ENCODE data around the gene SIN3A. TPM values are rescaled to one million over a fixed set of nuclear protein-coding genes. Genes with fewer than 3 reads are reported as not detected.
"Not testable (repeated sequence)": the region's sequence is repeated elsewhere in the genome, so short reads cannot be mapped to it uniquely, and the experiment has no call there.

The SIN3A gene
- total RNA-seq, 1 experiment from 2014 or later, result 91.4 TPM

DNA sequence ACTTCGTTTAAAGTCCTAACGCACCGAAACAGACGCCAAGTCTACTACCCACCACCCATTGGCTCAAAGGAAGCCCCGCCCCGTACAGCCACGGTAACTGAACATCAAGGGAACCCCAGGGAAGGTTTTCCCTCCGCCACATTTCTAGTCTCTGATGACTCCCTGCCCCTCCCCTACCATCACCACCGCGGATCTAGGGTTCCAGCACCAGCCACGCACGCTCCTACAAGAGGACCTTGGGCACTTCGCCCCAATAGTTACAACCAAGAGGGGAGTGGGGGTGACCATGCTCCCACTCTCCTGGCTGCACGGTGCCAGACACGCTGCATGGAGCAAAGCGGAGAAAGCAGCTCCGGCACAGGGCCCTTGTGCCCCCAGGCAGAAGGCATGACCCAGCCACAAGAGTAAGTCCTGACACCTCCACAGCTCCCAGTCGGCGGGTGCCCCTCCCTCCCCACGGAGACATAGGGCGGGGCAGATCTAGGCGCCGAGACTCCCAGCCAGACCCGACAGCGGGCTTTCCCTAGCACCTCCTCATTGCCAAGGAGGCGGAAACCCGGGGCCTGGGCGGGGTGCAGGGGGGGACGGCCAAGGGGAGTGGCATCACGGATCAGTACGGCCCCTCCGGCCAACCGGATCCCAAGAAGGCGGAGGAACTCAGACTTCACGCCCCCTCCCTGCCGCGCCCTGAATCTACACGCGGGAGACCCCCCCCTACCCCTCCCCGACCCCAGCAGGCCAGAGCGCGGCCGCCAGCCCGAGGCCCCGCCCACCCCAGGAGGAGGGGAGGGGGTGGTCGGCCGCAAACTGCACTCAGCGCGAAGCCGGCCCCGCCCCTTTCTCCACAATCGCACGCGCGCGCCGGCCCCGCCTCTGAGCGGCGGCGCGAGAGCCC, 936 bp downstream of the SIN3A start:
- intact Hi-C loops (cut with micrococcal nuclease; ENCODE audit: unreplicated experiment), result loop anchor here (2.0 to 5.0 kb wide), 2 partner anchors 82 to 192 kb away; partner anchors contain the start of genes IMP3 and MAN2C1
- peaks cover 16% of the 10 kb centered on the region for H3K4me1 Mint-ChIP-seq (ENCODE audit: low read depth, unreplicated experiment)
- TF ChIP-seq, protein P1, sequence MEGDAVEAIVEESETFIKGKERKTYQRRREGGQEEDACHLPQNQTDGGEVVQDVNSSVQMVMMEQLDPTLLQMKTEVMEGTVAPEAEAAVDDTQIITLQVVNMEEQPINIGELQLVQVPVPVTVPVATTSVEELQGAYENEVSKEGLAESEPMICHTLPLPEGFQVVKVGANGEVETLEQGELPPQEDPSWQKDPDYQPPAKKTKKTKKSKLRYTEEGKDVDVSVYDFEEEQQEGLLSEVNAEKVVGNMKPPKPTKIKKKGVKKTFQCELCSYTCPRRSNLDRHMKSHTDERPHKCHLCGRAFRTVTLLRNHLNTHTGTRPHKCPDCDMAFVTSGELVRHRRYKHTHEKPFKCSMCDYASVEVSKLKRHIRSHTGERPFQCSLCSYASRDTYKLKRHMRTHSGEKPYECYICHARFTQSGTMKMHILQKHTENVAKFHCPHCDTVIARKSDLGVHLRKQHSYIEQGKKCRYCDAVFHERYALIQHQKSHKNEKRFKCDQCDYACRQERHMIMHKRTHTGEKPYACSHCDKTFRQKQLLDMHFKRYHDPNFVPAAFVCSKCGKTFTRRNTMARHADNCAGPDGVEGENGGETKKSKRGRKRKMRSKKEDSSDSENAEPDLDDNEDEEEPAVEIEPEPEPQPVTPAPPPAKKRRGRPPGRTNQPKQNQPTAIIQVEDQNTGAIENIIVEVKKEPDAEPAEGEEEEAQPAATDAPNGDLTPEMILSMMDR (IDR thresholded peaks at IDR 0.05; ENCODE audit: unreplicated experiment), result no peak
- H3K9me3 Mint-ChIP-seq (ENCODE audit: low read depth, unreplicated experiment), result no peaks in the 10 kb centered on the region
- no TSS peak for BruUV-seq (replicated peaks)
- CTCF ChIA-PET, result interaction anchor here (0.5 to 7.0 kb wide), 8 partner anchors 9 to 223 kb away, joined by 3 to 83 read pairs (median 6); partner anchors contain the start of gene MAN2C1
- H3K36me3 Mint-ChIP-seq (ENCODE audit: insufficient read depth, unreplicated experiment), result peaks cover 88% of the 10 kb centered on the region
- peak; percentile 98 for DNase-seq
- H3K27ac Mint-ChIP-seq (ENCODE audit: unreplicated experiment), result peak overlapping the region; percentile 89
- H3K27me3 Mint-ChIP-seq (ENCODE audit: unreplicated experiment), result no peaks in the 10 kb centered on the region
- H3K4me3 Mint-ChIP-seq (ENCODE audit: low read depth, unreplicated experiment), result peak overlapping the region; percentile 99

DNA sequence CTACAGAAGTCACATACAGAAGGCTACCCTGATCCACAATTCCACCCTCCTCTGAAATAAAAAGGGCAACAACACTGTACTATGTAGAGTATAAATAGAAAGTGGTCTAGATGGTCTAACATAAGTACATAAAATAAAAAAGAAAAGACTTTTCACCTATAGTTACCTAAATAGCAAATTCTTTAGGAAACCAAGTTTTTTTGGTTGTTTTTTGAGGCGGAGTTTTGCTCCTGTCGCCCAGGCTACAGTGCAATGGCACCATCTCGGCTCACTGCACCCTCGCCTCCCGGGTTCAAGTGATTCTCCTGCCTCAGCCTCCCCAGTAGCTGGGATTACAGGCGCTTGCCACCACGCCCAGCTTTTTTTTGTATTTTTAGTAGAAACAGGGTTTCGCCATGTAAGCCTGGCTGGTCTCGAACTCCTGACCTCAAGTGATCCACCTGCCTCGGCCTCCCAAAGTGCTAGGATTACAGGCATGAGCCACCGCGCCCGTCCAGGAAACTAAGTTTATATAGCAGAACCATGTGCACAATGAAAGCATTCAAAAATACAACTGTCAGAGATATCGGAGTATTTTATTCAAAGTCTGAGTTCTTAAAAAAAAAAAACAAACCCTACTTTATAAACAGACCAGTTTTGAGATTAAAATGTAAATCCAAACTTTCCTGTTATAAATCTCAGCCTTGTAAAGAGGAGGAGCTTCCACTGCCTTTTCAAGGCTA, 1.7 kb downstream of the SIN3A start:
- CTCF ChIA-PET, result interaction anchor here (0.7 to 7.0 kb wide), 4 partner anchors 10 to 82 kb away, joined by 3 to 83 read pairs (median 4); partner anchors contain the start of gene MAN2C1
- peaks cover 17% of the 10 kb centered on the region for H3K4me1 Mint-ChIP-seq (ENCODE audit: low read depth, unreplicated experiment)
- peaks cover 80% of the 10 kb centered on the region for H3K36me3 Mint-ChIP-seq (ENCODE audit: insufficient read depth, unreplicated experiment)
- H3K27me3 Mint-ChIP-seq (ENCODE audit: unreplicated experiment), result no peaks in the 10 kb centered on the region
- DNase-seq, result peak; percentile 13
- intact Hi-C loops (cut with micrococcal nuclease; ENCODE audit: unreplicated experiment), result loop anchor here (2.0 to 5.0 kb wide), 2 partner anchors 81 to 193 kb away; partner anchors contain the start of genes IMP3 and MAN2C1
- peak overlapping the region; percentile 89 for H3K27ac Mint-ChIP-seq (ENCODE audit: unreplicated experiment)
- BruUV-seq (replicated peaks), result no TSS peak
- H3K9me3 Mint-ChIP-seq (ENCODE audit: low read depth, unreplicated experiment), result no peaks in the 10 kb centered on the region
- peak overlapping the region; percentile 99 for H3K4me3 Mint-ChIP-seq (ENCODE audit: low read depth, unreplicated experiment)
- TF ChIP-seq, protein P1 (IDR thresholded peaks at IDR 0.05; ENCODE audit: unreplicated experiment), result no peak

DNA sequence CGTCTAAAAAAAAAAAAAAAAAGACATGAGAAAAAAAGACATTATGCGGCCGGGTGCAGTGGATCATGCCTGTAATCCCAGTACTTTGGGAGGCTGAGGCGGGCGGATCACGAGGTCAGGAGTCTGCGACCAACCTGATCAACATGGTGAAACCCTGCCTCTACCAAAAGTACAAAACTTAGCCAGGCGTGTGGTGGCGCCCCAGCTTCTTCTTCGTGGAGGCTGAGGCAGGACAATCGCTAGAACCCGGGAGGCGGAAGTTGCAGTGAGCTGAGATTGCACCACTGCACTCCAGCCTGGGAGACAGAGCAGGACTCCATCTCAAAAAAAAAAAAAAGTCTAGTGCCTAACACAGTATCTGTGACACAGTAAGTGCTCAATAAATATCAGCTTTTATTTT, 3.3 kb downstream of the SIN3A start:
- CTCF ChIA-PET, result interaction anchor here (0.7 kb wide), 1 partner anchor 496 kb away, joined by 6 read pairs; no protein-coding TSS in a partner anchor
- not testable (repeated sequence) for H3K9me3 Mint-ChIP-seq (ENCODE audit: low read depth, unreplicated experiment)

GRCh38 chr15:75446151-75446550, 5.3 kb downstream of the SIN3A start:
- DNase-seq, result no peak
- intact Hi-C loops (cut with micrococcal nuclease; ENCODE audit: unreplicated experiment), result no loop called here
- BruUV-seq (replicated peaks), result no TSS peak
- Mint-ChIP-seq H3K4me1 (ENCODE audit: low read depth, unreplicated experiment) (peaks cover 10% of the 10 kb centered on the region), H3K4me3 (ENCODE audit: low read depth, unreplicated experiment) (no peak overlapping the region), H3K36me3 (ENCODE audit: insufficient read depth, unreplicated experiment) (peaks cover 63% of the 10 kb centered on the region), H3K27me3 (ENCODE audit: unreplicated experiment) (no peaks in the 10 kb centered on the region), H3K27ac (ENCODE audit: unreplicated experiment) (peak overlapping the region; percentile 22), H3K9me3 (ENCODE audit: low read depth, unreplicated experiment) (no peaks in the 10 kb centered on the region)
- CTCF ChIA-PET, result interaction anchor here (0.8 to 2.0 kb wide), 3 partner anchors 10 to 34 kb away, joined by 3 to 7 read pairs (median 5); no protein-coding TSS in a partner anchor
- TF ChIP-seq, protein P1 (IDR thresholded peaks at IDR 0.05; ENCODE audit: unreplicated experiment), result no peak

More for the DNA sequence above, 3.3 kb downstream of the SIN3A start:
- BruUV-seq (replicated peaks); DNase-seq; H3K4me3 Mint-ChIP-seq (ENCODE audit: low read depth, unreplicated experiment); H3K27me3 Mint-ChIP-seq (ENCODE audit: unreplicated experiment); intact Hi-C loops (cut with micrococcal nuclease; ENCODE audit: unreplicated experiment); H3K27ac Mint-ChIP-seq (ENCODE audit: unreplicated experiment): not testable (repeated sequence)
- H3K36me3 Mint-ChIP-seq (ENCODE audit: insufficient read depth, unreplicated experiment), result peaks cover 77% of the 10 kb centered on the region
- H3K4me1 Mint-ChIP-seq (ENCODE audit: low read depth, unreplicated experiment), result peaks cover 17% of the 10 kb centered on the region

GRCh38 chr15:75445324-75445723, 6.2 kb downstream of the SIN3A start:
- CTCF ChIA-PET, result interaction anchor here (0.7 to 2.0 kb wide), 3 partner anchors 10 to 77 kb away, joined by 5 to 7 read pairs (median 5); partner anchors contain the start of gene MAN2C1
- DNase-seq; H3K9me3 Mint-ChIP-seq (ENCODE audit: low read depth, unreplicated experiment); H3K4me3 Mint-ChIP-seq (ENCODE audit: low read depth, unreplicated experiment); intact Hi-C loops (cut with micrococcal nuclease; ENCODE audit: unreplicated experiment); BruUV-seq (replicated peaks); H3K27me3 Mint-ChIP-seq (ENCODE audit: unreplicated experiment); H3K27ac Mint-ChIP-seq (ENCODE audit: unreplicated experiment): not testable (repeated sequence)
- peaks cover 60% of the 10 kb centered on the region for H3K36me3 Mint-ChIP-seq (ENCODE audit: insufficient read depth, unreplicated experiment)
- peaks cover 10% of the 10 kb centered on the region for H3K4me1 Mint-ChIP-seq (ENCODE audit: low read depth, unreplicated experiment)

DNA sequence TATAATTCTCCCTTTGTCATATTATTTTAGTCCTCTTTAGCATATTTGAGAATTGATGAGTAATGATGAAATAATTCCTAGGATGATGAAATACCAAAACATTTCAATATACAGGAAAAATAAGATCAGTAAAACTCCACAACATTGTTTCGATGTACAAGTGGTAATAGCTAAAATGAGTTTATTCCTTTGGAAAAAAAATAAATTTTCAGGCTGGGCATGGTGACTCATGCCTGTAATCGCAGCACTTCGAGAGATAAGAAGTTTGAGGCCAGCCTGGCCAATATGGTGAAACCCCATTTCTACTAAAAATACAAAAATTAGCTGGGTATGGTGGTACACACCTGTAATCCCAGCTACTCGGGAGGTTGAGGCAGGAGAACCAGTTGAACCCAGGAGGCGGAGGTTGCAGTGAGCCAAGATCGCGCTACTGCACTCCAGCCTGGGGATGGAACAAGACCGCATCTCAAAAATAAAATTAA, 7.5 kb downstream of the SIN3A start:
- CTCF ChIA-PET; H3K9me3 Mint-ChIP-seq (ENCODE audit: low read depth, unreplicated experiment); H3K27me3 Mint-ChIP-seq (ENCODE audit: unreplicated experiment); DNase-seq; H3K4me3 Mint-ChIP-seq (ENCODE audit: low read depth, unreplicated experiment); BruUV-seq (replicated peaks); intact Hi-C loops (cut with micrococcal nuclease; ENCODE audit: unreplicated experiment): not testable (repeated sequence)
- peaks cover 10% of the 10 kb centered on the region for H3K4me1 Mint-ChIP-seq (ENCODE audit: low read depth, unreplicated experiment)
- H3K27ac Mint-ChIP-seq (ENCODE audit: unreplicated experiment), result peak overlapping the region; percentile 52
- peaks cover 51% of the 10 kb centered on the region for H3K36me3 Mint-ChIP-seq (ENCODE audit: insufficient read depth, unreplicated experiment)
